Measurements from ENCODE around the gene PTPRD. TPM values are rescaled to one million over a fixed set of nuclear protein-coding genes. Genes with fewer than 3 reads are reported as not detected.

The PTPRD gene
- total RNA-seq, 1 donor from 2014 or later: 6.9 TPM

GRCh38 chr9:9231946-9232345, 1380.9 kb downstream of the PTPRD start:
- TF ChIP-seq CTCF (IDR thresholded peaks at IDR 0.05): no peak
- no peak for DNase-seq (ENCODE audit: low spot score in 2 of 2)
- Histone ChIP-seq H3K27ac (no peak overlapping the region), H3K27me3 (no peaks in the 10 kb centered on the region), H3K4me1 (no peaks in the 10 kb centered on the region), H3K9me3 (no peaks in the 10 kb centered on the region), H3K36me3 (no peaks in the 10 kb centered on the region), H3K4me3 (no peak overlapping the region)
- intact Hi-C loops (cut with DNase I): no loop called here

GRCh38 chr9:9229269-9229668, 1383.5 kb downstream of the PTPRD start:
- no peak for TF ChIP-seq CTCF (IDR thresholded peaks at IDR 0.05)
- intact Hi-C loops (cut with DNase I): no loop called here
- H3K4me3 ChIP-seq: no peak overlapping the region
- H3K27ac ChIP-seq: no peak overlapping the region
- H3K27me3 ChIP-seq: no peaks in the 10 kb centered on the region
- no peaks in the 10 kb centered on the region for H3K4me1 ChIP-seq
- H3K36me3 ChIP-seq: no peaks in the 10 kb centered on the region
- DNase-seq (ENCODE audit: low spot score in 2 of 2): no peak
- no peaks in the 10 kb centered on the region for H3K9me3 ChIP-seq

- TF ChIP-seq CTCF (IDR thresholded peaks at IDR 0.05): no peak
- intact Hi-C loops (cut with DNase I): no loop called here
- no peak for DNase-seq (ENCODE audit: low spot score in 2 of 2)
- H3K9me3 ChIP-seq: no peaks in the 10 kb centered on the region
- no peak overlapping the region for H3K27ac ChIP-seq
- H3K27me3 ChIP-seq: no peaks in the 10 kb centered on the region
- H3K36me3 ChIP-seq: no peaks in the 10 kb centered on the region
- H3K4me1 ChIP-seq: no peaks in the 10 kb centered on the region
- H3K4me3 ChIP-seq: no peak overlapping the region
Measured at GRCh38 chr9:9223175-9223574, 1389.6 kb downstream of the PTPRD start.

GRCh38 chr9:9222730-9223129, 1390.1 kb downstream of the PTPRD start:
- no peak for DNase-seq (ENCODE audit: low spot score in 2 of 2)
- intact Hi-C loops (cut with DNase I): no loop called here
- no peaks in the 10 kb centered on the region for H3K4me1 ChIP-seq
- H3K27me3 ChIP-seq: no peaks in the 10 kb centered on the region
- no peak overlapping the region for H3K4me3 ChIP-seq
- TF ChIP-seq CTCF (IDR thresholded peaks at IDR 0.05): no peak
- no peak overlapping the region for H3K27ac ChIP-seq
- H3K9me3 ChIP-seq: no peaks in the 10 kb centered on the region
- H3K36me3 ChIP-seq: no peaks in the 10 kb centered on the region

GRCh38 chr9:9216934-9217333, 1395.9 kb downstream of the PTPRD start:
- no peak overlapping the region for H3K4me3 ChIP-seq
- no peaks in the 10 kb centered on the region for H3K27me3 ChIP-seq
- DNase-seq (ENCODE audit: low spot score in 2 of 2): no peak
- no peak for TF ChIP-seq CTCF (IDR thresholded peaks at IDR 0.05)
- H3K36me3 ChIP-seq: no peaks in the 10 kb centered on the region
- H3K9me3 ChIP-seq: no peaks in the 10 kb centered on the region
- intact Hi-C loops (cut with DNase I): no loop called here
- H3K27ac ChIP-seq: no peak overlapping the region
- H3K4me1 ChIP-seq: no peaks in the 10 kb centered on the region

- Histone ChIP-seq H3K4me1 (no peaks in the 10 kb centered on the region), H3K36me3 (no peaks in the 10 kb centered on the region), H3K27me3 (no peaks in the 10 kb centered on the region), H3K4me3 (no peak overlapping the region), H3K27ac (no peak overlapping the region), H3K9me3 (no peaks in the 10 kb centered on the region)
- no peak for DNase-seq (ENCODE audit: low spot score in 2 of 2)
- TF ChIP-seq CTCF (IDR thresholded peaks at IDR 0.05): no peak
- intact Hi-C loops (cut with DNase I): no loop called here
Measured at GRCh38 chr9:9215050-9215449, 1397.8 kb downstream of the PTPRD start.
